Immature natural killer cell (primary cell): ENCODE measurements around the gene CYP3A7. TPM values are rescaled to one million over a fixed set of nuclear protein-coding genes. Genes with fewer than 3 reads are reported as not detected.
"Not testable (repeated sequence)": the region's sequence is repeated elsewhere in the genome, so short reads cannot be mapped to it uniquely, and the experiment has no call there.

ENCODE experiments used
- DNase-seq, 3 donors: peaks; one replicate each; pipeline ENCODE4 v3.0.0; 2022; ENCODE audit warnings: mixed read lengths in 1 of 3
- H3K27ac Mint-ChIP-seq, 6 donors: one replicate each; pipeline ENCODE4 v1.8.0; 2020; ENCODE audit warnings: mixed read lengths in 6 of 6, mild to moderate bottlenecking in 5 of 6, inconsistent platforms in 4 of 6, moderate library complexity in 3 of 6
- H3K27me3 Mint-ChIP-seq, 3 donors: one replicate each; pipeline ENCODE4 v1.8.0; 2020 to 2021; ENCODE audit warnings: low read depth in 3 of 3, mild to moderate bottlenecking in 3 of 3, mixed read lengths in 3 of 3, moderate library complexity in 3 of 3, inconsistent platforms in 1 of 3
- H3K36me3 Mint-ChIP-seq, 3 donors: one replicate each; pipeline ENCODE4 v1.8.0; 2020; ENCODE audit warnings: mixed read lengths in 3 of 3, inconsistent platforms in 2 of 3, mild to moderate bottlenecking in 2 of 3
- H3K4me1 Mint-ChIP-seq, 2 donors: one replicate each; pipeline ENCODE4 v1.8.0; 2020; ENCODE audit warnings: inconsistent platforms in 2 of 2, mild to moderate bottlenecking in 2 of 2, mixed read lengths in 2 of 2, moderate library complexity in 1 of 2
- H3K4me3 Mint-ChIP-seq, 5 donors: one replicate each; pipeline ENCODE4 v1.8.0; 2020; ENCODE audit warnings: mild to moderate bottlenecking in 5 of 5, mixed read lengths in 5 of 5, inconsistent platforms in 3 of 5, moderate library complexity in 3 of 5
- H3K9me3 Mint-ChIP-seq, 6 donors: one replicate each; pipeline ENCODE4 v1.8.0; 2020; ENCODE audit warnings: mild to moderate bottlenecking in 6 of 6, mixed read lengths in 6 of 6, inconsistent platforms in 4 of 6, moderate library complexity in 3 of 6
- polyA plus RNA-seq, 3 donors: library from polyadenylated mRNA; unstranded; fragments of 300-500 nt; fragmentation: Illumina TruSeq; gene quantifications; one replicate each; pipeline ENCODE4 v1.2.3, GENCODE V29; 2021

The CYP3A7 gene
- polyA plus RNA-seq, 3 donors from 2014 or later, result not detected

- Mint-ChIP-seq H3K36me3 (no peaks in the 10 kb centered on the region), H3K27ac (no peak overlapping the region), H3K27me3 (no peaks in the 10 kb centered on the region), H3K9me3 (no peaks in the 10 kb centered on the region), H3K4me3 (no peak overlapping the region), H3K4me1 (peaks cover 7 to 9% of the 10 kb centered on the region in 2 donors)
- no peak for DNase-seq
Observed at GRCh38 chr7:99762680-99763327, 27.8 kb upstream of the CYP3A7 start.

DNA sequence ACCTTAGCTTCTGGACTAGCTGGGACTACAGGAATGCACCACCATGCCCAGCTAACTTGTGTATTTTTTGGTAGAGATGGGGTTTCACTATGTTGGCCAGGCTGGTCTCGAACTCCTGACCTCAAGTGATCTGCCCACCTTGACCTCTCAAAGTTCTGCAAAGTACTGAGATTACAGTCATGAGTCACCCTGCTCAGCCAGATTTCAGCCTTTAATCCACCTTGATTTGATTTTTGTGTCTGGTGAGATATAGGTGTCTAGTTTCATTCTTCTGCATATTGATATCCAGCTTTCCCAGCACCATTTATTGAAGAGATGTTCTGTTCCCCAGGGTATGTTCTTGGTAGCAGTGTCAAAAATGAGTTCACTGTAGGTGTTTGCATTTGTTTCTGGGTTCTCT is 20.1 kb upstream of the CYP3A7 start:
- no peak overlapping the region for H3K27ac Mint-ChIP-seq
- no peaks in the 10 kb centered on the region for H3K9me3 Mint-ChIP-seq
- no peaks in the 10 kb centered on the region for H3K36me3 Mint-ChIP-seq
- DNase-seq, result no peak
- peaks cover 2 to 5% (median 3%) of the 10 kb centered on the region in 3 donors for H3K27me3 Mint-ChIP-seq
- H3K4me1 Mint-ChIP-seq, result no peaks in the 10 kb centered on the region
- H3K4me3 Mint-ChIP-seq, result no peak overlapping the region

GRCh38 chr7:99752356-99752755 is 17.4 kb upstream of the CYP3A7 start:
- Mint-ChIP-seq H3K27me3 (peaks cover 2 to 5% (median 3%) of the 10 kb centered on the region in 3 donors), H3K36me3 (no peaks in the 10 kb centered on the region), H3K27ac (no peak overlapping the region), H3K4me3 (no peak overlapping the region), H3K4me1 (no peaks in the 10 kb centered on the region), H3K9me3 (no peaks in the 10 kb centered on the region)
- DNase-seq, result no peak

GRCh38 chr7:99751322-99752052 is 16.5 kb upstream of the CYP3A7 start:
- H3K9me3 Mint-ChIP-seq, H3K27me3 Mint-ChIP-seq, H3K4me3 Mint-ChIP-seq: not testable (repeated sequence)

GRCh38 chr7:99748846-99749579 is 14.0 kb upstream of the CYP3A7 start:
- no peak for DNase-seq
- H3K27ac Mint-ChIP-seq, result no peak overlapping the region
- H3K36me3 Mint-ChIP-seq, result peaks cover 0 to 4% (median 0%) of the 10 kb centered on the region in 3 donors
- no peak overlapping the region for H3K4me3 Mint-ChIP-seq
- peaks cover 0 to 4% (median 0%) of the 10 kb centered on the region in 6 donors for H3K9me3 Mint-ChIP-seq
- H3K27me3 Mint-ChIP-seq, result peaks cover 4 to 9% (median 4%) of the 10 kb centered on the region in 3 donors
- no peaks in the 10 kb centered on the region for H3K4me1 Mint-ChIP-seq

More at GRCh38 chr7:99751322-99752052, 16.5 kb upstream of the CYP3A7 start:
- DNase-seq, H3K36me3 Mint-ChIP-seq, H3K27ac Mint-ChIP-seq, H3K4me1 Mint-ChIP-seq: not testable (repeated sequence)

- H3K36me3 Mint-ChIP-seq, H3K27ac Mint-ChIP-seq, H3K9me3 Mint-ChIP-seq, H3K4me1 Mint-ChIP-seq, H3K27me3 Mint-ChIP-seq, H3K4me3 Mint-ChIP-seq, DNase-seq: not testable (repeated sequence)
Observed at GRCh38 chr7:99746915-99747314, 11.9 kb upstream of the CYP3A7 start.

DNA sequence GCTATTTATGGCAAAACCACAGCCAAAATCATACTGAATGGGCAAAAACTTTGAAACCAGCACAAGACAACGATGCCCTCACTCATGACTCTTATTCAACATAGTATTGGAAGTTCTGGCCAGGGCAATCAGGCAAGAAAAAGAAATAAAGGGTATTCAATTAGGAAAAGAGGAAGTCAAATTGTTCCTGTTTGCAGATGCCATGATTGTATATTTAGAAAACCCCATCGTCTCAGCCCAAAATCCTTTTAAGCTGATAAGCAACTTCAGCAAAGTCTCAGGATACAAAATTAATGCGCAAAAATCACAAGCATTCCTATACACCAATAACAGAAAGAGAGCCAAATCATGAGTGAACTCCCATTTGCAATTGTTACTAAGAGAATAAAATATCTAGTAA is 10.4 kb upstream of the CYP3A7 start:
- Mint-ChIP-seq H3K27me3 (peaks cover 4 to 11% (median 9%) of the 10 kb centered on the region in 3 donors), H3K36me3 (peaks cover 4 to 10% (median 5%) of the 10 kb centered on the region in 3 donors)
- DNase-seq, H3K4me3 Mint-ChIP-seq, H3K9me3 Mint-ChIP-seq, H3K27ac Mint-ChIP-seq, H3K4me1 Mint-ChIP-seq: not testable (repeated sequence)

GRCh38 chr7:99742737-99743394 is 7.9 kb upstream of the CYP3A7 start:
- no peak for DNase-seq
- peaks cover 4 to 11% (median 5%) of the 10 kb centered on the region in 3 donors for H3K36me3 Mint-ChIP-seq
- H3K9me3 Mint-ChIP-seq, result peaks cover 0 to 4% (median 0%) of the 10 kb centered on the region in 6 donors
- no peak overlapping the region for H3K27ac Mint-ChIP-seq
- H3K4me3 Mint-ChIP-seq, result no peak overlapping the region
- no peaks in the 10 kb centered on the region for H3K4me1 Mint-ChIP-seq
- peaks cover 4 to 11% (median 9%) of the 10 kb centered on the region in 3 donors for H3K27me3 Mint-ChIP-seq

DNA sequence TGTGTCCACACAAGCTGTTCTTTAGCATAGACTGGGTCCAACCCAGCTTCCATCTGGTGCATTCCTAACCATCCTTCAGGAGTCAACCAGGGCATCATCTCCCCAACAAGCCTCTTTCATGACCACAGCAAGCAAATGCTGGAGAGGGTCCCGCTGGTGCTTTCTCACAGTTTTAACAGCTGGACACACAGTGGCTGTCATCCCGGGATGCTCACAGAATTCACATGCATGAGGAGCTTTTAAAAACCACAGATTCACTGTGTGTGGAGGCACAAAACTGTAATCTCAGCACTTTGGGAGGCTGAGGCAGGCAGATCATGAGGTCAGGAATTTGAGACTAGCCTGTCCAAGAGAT is 6.4 kb upstream of the CYP3A7 start:
- no peaks in the 10 kb centered on the region for H3K4me1 Mint-ChIP-seq
- no peak for DNase-seq
- peaks cover 4 to 16% (median 10%) of the 10 kb centered on the region in 3 donors for H3K36me3 Mint-ChIP-seq
- no peak overlapping the region for H3K27ac Mint-ChIP-seq
- peaks cover 4 to 12% (median 9%) of the 10 kb centered on the region in 3 donors for H3K27me3 Mint-ChIP-seq
- peaks cover 0 to 4% (median 0%) of the 10 kb centered on the region in 6 donors for H3K9me3 Mint-ChIP-seq
- no peak overlapping the region for H3K4me3 Mint-ChIP-seq

DNA sequence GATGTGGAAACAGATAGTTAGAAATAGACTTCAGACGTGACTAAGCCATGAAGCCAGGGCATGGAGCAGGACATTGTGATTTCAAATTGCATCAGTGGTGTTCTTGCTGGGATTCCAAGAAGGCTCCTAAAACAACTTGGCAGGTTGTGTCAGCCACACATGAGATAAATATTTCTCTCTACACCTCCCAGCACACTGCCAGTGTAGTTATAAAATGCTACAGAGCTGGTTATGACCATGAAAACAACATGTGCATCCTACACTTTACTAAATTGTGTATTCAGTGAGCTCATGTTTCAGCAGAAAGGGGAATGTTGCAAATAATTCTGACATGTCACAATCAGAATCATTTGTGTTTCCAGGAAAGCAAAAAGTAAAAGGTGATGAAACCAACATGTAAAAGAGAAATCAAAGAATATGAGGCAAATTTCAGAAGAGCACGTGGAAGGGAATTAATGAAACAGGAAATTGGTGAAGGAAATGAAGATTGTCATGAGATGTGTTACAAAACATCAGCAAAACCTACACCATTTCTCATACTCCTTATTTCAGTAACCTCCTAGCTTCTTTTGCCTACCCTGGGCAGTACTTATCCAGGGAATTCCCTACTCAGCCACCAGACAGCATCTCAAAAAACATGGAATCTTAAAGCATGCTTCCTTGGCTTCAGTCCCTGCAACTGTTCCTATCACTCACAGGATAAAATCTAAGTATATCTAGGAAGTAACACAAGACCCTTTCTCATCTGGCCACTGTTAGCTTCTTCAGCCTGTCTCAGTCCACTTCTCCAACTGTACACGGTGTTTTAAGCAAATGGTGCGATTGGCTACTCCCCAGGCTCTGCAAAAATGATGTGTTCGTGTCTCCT is 5.8 kb upstream of the CYP3A7 start:
- Mint-ChIP-seq H3K9me3 (peaks cover 0 to 4% (median 0%) of the 10 kb centered on the region in 6 donors), H3K36me3 (peaks cover 4 to 16% (median 10%) of the 10 kb centered on the region in 3 donors), H3K27me3 (peaks cover 4 to 12% (median 9%) of the 10 kb centered on the region in 3 donors), H3K27ac (no peak overlapping the region), H3K4me1 (no peaks in the 10 kb centered on the region), H3K4me3 (no peak overlapping the region)
- no peak for DNase-seq

DNA sequence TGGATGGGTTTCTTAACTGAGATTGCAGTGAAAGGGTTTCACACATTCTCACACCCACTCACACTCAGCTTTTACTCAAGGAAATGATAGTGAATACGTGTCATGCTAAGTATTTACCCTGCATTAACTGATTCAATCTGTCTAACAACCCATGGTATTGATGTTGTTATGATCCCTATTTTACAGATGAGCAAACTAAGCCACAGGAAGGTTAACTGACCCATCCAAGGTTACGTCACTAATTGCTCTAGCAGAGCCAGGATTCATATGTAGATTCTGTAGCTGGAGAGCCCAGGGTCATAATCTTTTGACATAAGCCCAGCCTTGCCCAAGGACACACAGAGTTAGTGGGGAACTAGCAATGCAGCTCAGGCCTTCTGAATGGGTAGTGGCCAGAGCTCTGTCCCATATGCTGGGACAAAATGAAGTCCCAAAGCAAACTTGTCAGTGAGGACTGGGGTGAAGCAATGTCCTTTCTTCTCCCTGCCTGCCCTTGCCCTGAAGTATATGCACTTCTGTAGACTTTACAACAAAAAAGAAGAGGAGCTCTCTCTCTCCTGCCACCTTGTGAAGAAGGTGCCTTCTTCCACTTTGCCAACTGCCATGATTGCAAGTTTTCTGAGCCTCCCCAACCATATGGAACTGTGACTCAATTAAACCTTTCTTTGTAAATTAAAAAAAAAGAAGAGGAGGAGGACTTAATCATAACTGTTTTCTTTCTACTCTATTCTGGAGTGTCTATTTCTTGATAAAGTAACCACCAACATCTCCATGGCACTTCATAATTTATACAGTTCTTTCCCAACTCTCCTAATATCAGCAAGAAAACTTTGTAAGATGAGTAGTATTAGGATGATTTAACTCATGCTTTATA is 4.9 kb upstream of the CYP3A7 start:
- peaks cover 4 to 16% (median 10%) of the 10 kb centered on the region in 3 donors for H3K36me3 Mint-ChIP-seq
- peaks cover 0 to 14% (median 9%) of the 10 kb centered on the region in 3 donors for H3K27me3 Mint-ChIP-seq
- no peaks in the 10 kb centered on the region for H3K9me3 Mint-ChIP-seq
- no peak overlapping the region for H3K4me3 Mint-ChIP-seq
- DNase-seq, result no peak
- H3K27ac Mint-ChIP-seq, result no peak overlapping the region
- H3K4me1 Mint-ChIP-seq, result no peaks in the 10 kb centered on the region

DNA sequence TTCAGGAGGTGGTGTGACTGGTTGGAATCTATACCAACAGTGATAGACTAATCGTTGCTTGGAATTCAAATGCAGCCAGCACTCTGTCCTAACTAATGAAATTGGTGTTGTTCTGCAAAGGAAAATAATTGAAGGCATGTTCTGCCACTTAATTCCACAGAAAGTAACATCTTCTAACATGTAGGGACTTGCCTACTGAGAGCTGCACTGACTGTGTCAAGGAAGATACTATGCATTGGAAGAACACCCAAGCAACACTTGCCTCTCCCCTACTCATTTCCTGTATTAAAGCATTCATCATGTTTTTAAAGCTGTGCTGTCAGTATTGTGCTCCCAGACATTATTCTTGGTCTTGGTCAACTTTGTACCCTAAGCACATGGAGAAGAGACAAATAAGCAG is 2.7 kb upstream of the CYP3A7 start:
- no peak for DNase-seq
- H3K9me3 Mint-ChIP-seq, result no peaks in the 10 kb centered on the region
- H3K4me1 Mint-ChIP-seq, result no peaks in the 10 kb centered on the region
- peaks cover 0 to 9% (median 3%) of the 10 kb centered on the region in 3 donors for H3K27me3 Mint-ChIP-seq
- no peak overlapping the region for H3K4me3 Mint-ChIP-seq
- no peak overlapping the region for H3K27ac Mint-ChIP-seq
- H3K36me3 Mint-ChIP-seq, result peaks cover 0 to 14% (median 4%) of the 10 kb centered on the region in 3 donors
